ENCODE measurements around the gene PTGS2. TPM values are rescaled to one million over a fixed set of nuclear protein-coding genes. Genes with fewer than 3 reads are reported as not detected.

PTGS2 gene
- total and polyA plus RNA-seq, 2 donors (not counting 1 experiment from before 2014, with no cell fraction given): 3.1 to 3.3 TPM

DNA sequence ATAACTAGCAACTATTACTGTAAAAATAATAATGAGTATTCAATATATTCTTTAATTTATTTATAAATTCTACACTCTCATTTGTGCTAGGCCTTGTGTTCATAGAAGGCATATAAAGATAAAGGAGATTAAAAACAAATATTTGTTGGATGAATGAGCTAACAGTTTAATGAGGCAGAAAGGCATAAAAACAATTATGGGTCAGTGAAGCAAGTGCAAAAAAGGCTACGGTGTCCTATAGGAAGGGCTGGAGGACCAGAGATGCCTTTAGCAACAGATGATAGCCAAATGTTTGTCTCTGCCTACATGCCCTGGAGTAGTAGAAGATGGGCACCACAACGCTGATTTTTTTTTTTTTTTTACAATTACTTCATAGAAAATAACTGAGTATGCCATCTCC is 45.7 kb downstream of the PTGS2 start:
- H4K20me1 ChIP-seq (ENCODE audit: control insufficient read depth, extremely low read depth, insufficient read depth, low read length): no peaks in the 10 kb centered on the region
- H3K9me3 ChIP-seq (ENCODE audit: control insufficient read depth, insufficient read depth, low read depth, low read length): no peaks in the 10 kb centered on the region

DNA sequence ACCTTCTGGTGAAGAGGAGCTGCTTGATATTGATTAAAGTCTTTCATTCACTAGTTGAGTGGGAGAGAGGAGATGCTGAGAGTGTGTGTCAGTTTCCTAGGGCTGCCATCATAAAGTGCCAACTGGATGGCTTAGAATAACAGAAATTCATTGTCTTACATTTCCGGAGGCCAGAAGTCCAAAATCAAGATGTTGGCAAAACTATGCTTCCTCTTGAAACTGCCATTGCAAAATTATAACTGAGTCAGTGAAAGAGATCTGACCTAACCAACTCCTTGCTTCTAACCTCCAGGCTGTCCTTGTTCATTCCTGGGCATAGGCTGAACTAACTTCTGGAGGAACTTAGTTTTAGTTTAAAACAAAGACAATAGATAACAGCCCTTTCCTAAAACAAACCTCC is 47.1 kb downstream of the PTGS2 start:
- Histone ChIP-seq H3K4me2 (ENCODE audit: extremely low read depth, insufficient read depth, low read length) (no peak overlapping the region), H3K27me3 (ENCODE audit: control insufficient read depth, insufficient read depth, low read length) (no peaks in the 10 kb centered on the region), H3K79me2 (ENCODE audit: control insufficient read depth, insufficient read depth, low read length) (no peaks in the 10 kb centered on the region), H3K9me3 (ENCODE audit: control insufficient read depth, insufficient read depth, low read depth, low read length) (no peaks in the 10 kb centered on the region), H3K36me3 (ENCODE audit: control insufficient read depth, insufficient read depth, low read length) (no peaks in the 10 kb centered on the region), H3K9ac (ENCODE audit: insufficient read depth, low read length) (no peak overlapping the region), H3K4me1 (ENCODE audit: control insufficient read depth, extremely low read depth, insufficient read depth, low read length) (no peaks in the 10 kb centered on the region), H2AFZ (ENCODE audit: low read length) (no peak overlapping the region), H3K4me3 (replicated peaks in 1 of 4; ENCODE audit: control extremely low read depth in 1 of 4, insufficient read depth in 1 of 4, low read depth in 3 of 4, low read length in 4 of 4) (no peak overlapping the region), H4K20me1 (ENCODE audit: control insufficient read depth, extremely low read depth, insufficient read depth, low read length) (no peaks in the 10 kb centered on the region), H3K27ac (ENCODE audit: insufficient read depth, low read length) (no peak overlapping the region)
- DNase-seq (ENCODE audit: low read depth in 2 of 2): no peak
- TF ChIP-seq EZH2 (IDR thresholded peaks at IDR 0.05; ENCODE audit: low read length, missing control alignments): no peak
- TF ChIP-seq, protein P1, sequence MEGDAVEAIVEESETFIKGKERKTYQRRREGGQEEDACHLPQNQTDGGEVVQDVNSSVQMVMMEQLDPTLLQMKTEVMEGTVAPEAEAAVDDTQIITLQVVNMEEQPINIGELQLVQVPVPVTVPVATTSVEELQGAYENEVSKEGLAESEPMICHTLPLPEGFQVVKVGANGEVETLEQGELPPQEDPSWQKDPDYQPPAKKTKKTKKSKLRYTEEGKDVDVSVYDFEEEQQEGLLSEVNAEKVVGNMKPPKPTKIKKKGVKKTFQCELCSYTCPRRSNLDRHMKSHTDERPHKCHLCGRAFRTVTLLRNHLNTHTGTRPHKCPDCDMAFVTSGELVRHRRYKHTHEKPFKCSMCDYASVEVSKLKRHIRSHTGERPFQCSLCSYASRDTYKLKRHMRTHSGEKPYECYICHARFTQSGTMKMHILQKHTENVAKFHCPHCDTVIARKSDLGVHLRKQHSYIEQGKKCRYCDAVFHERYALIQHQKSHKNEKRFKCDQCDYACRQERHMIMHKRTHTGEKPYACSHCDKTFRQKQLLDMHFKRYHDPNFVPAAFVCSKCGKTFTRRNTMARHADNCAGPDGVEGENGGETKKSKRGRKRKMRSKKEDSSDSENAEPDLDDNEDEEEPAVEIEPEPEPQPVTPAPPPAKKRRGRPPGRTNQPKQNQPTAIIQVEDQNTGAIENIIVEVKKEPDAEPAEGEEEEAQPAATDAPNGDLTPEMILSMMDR (conservative IDR thresholded peaks at IDR 0.05 in 1 of 2, IDR thresholded peaks at IDR 0.05 in 1 of 2; ENCODE audit: low read depth in 1 of 2, low read length in 2 of 2): no peak

More for the DNA sequence above, 45.7 kb downstream of the PTGS2 start:
- no peak for DNase-seq (ENCODE audit: low read depth in 2 of 2)
- Histone ChIP-seq H3K36me3 (ENCODE audit: control insufficient read depth, insufficient read depth, low read length) (no peaks in the 10 kb centered on the region), H3K4me3 (replicated peaks in 1 of 4; ENCODE audit: control extremely low read depth in 1 of 4, insufficient read depth in 1 of 4, low read depth in 3 of 4, low read length in 4 of 4) (no peak overlapping the region), H3K27me3 (ENCODE audit: control insufficient read depth, insufficient read depth, low read length) (no peaks in the 10 kb centered on the region), H3K4me2 (ENCODE audit: extremely low read depth, insufficient read depth, low read length) (no peak overlapping the region), H2AFZ (ENCODE audit: low read length) (no peak overlapping the region), H3K4me1 (ENCODE audit: control insufficient read depth, extremely low read depth, insufficient read depth, low read length) (no peaks in the 10 kb centered on the region), H3K27ac (ENCODE audit: insufficient read depth, low read length) (no peak overlapping the region), H3K9ac (ENCODE audit: insufficient read depth, low read length) (no peak overlapping the region), H3K79me2 (ENCODE audit: control insufficient read depth, insufficient read depth, low read length) (no peaks in the 10 kb centered on the region)
- TF ChIP-seq, protein P1 (conservative IDR thresholded peaks at IDR 0.05 in 1 of 2, IDR thresholded peaks at IDR 0.05 in 1 of 2; ENCODE audit: low read depth in 1 of 2, low read length in 2 of 2): no peak
- TF ChIP-seq EZH2 (IDR thresholded peaks at IDR 0.05; ENCODE audit: low read length, missing control alignments): no peak

DNA sequence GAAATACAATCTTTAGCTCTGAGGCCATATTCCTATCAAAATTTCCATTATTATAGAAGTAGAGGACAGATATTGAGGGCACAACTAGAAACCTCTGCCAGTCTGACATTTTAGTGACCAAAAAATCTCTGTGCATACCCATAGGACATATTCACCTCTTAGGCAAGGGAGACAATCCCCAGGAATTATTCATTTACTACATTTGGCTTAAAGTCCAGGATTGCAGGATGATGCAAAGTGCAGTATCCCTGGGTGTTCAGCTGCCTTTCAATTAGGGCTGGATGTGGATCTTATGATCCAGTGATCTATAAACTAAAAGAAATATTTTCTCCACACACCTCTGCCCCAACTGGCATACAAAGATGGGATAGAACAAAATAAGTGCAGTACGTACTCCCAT is 50.9 kb downstream of the PTGS2 start:
- Histone ChIP-seq H3K9me3 (ENCODE audit: control insufficient read depth, insufficient read depth, low read depth, low read length) (no peaks in the 10 kb centered on the region), H3K4me3 (replicated peaks in 1 of 4; ENCODE audit: control extremely low read depth in 1 of 4, insufficient read depth in 1 of 4, low read depth in 3 of 4, low read length in 4 of 4) (no peak overlapping the region), H3K79me2 (ENCODE audit: control insufficient read depth, insufficient read depth, low read length) (no peaks in the 10 kb centered on the region), H3K36me3 (ENCODE audit: control insufficient read depth, insufficient read depth, low read length) (no peaks in the 10 kb centered on the region), H3K27me3 (ENCODE audit: control insufficient read depth, insufficient read depth, low read length) (no peaks in the 10 kb centered on the region), H3K4me2 (ENCODE audit: extremely low read depth, insufficient read depth, low read length) (no peak overlapping the region), H2AFZ (ENCODE audit: low read length) (no peak overlapping the region), H3K27ac (ENCODE audit: insufficient read depth, low read length) (no peak overlapping the region), H4K20me1 (ENCODE audit: control insufficient read depth, extremely low read depth, insufficient read depth, low read length) (no peaks in the 10 kb centered on the region), H3K4me1 (ENCODE audit: control insufficient read depth, extremely low read depth, insufficient read depth, low read length) (no peaks in the 10 kb centered on the region), H3K9ac (ENCODE audit: insufficient read depth, low read length) (no peak overlapping the region)
- DNase-seq (ENCODE audit: low read depth in 2 of 2): no peak
- TF ChIP-seq EZH2 (IDR thresholded peaks at IDR 0.05; ENCODE audit: low read length, missing control alignments): no peak
- TF ChIP-seq, protein P1 (conservative IDR thresholded peaks at IDR 0.05 in 1 of 2, IDR thresholded peaks at IDR 0.05 in 1 of 2; ENCODE audit: low read depth in 1 of 2, low read length in 2 of 2): no peak

Data from fibroblast of lung (primary cell).